Thoracic aorta (tissue), 2 donors: ENCODE measurements around the gene TBC1D5. TPM values are rescaled to one million over a fixed set of nuclear protein-coding genes. Genes with fewer than 3 reads are reported as not detected.

Source experiments
- ATAC-seq: fragments of 150-250 bp; one replicate; pipeline ENCODE4 v1.8.0; 2017; ENCODE audit warnings: low read depth; ENCODE audit not compliant: insufficient number of reproducible peaks, low FRiP score
- DNase-seq: peaks from one replicate; pipeline ENCODE4 v3.0.0-alpha.2; 2020; ENCODE audit warnings: low spot score
- H3K27ac ChIP-seq, 2 donors: fragments of 200-600 bp; sonication (generic); 1 replicate in 1 of 2; 2 replicates in 1 of 2; pipeline ENCODE4 v1.5.1; 2016; ENCODE audit warnings: mild to moderate bottlenecking in 2 of 2, moderate library complexity in 2 of 2
- H3K27me3 ChIP-seq: fragments of 200-600 bp; sonication (generic); replicated peaks from 2 replicates; pipeline ENCODE4 v1.6.0; 2016; ENCODE audit warnings: mild to moderate bottlenecking; ENCODE audit not compliant: insufficient read depth
- H3K36me3 ChIP-seq: fragments of 200-600 bp; sonication (generic); one replicate; pipeline ENCODE4 v1.5.1; 2016
- H3K4me1 ChIP-seq, 2 donors: fragments of 200-600 bp; sonication (generic); 1 replicate in 1 of 2; 2 replicates in 1 of 2; pipeline versions ENCODE4 v1.5.1 to v1.6.0; 2016; ENCODE audit warnings: low read depth in 2 of 2, mild to moderate bottlenecking in 1 of 2; ENCODE audit not compliant: control insufficient read depth in 1 of 2
- H3K4me3 ChIP-seq: fragments of 200-600 bp; sonication (generic); 2 replicates; pipeline ENCODE4 v1.5.1; 2016; ENCODE audit warnings: mild to moderate bottlenecking
- H3K9me3 ChIP-seq: fragments of 200-600 bp; sonication (generic); 2 replicates; pipeline ENCODE4 v1.5.1; 2016
- total RNA-seq, 2 donors: library from RNA; depleted of rRNA; stranded (reverse); fragments of >200 nt; gene quantifications; one replicate each; pipeline versions ENCODE4 v1.1.0 to v1.2.3, GENCODE V29; 2016
- TF ChIP-seq, protein P1 (sequence below): fragments of 200-600 bp; sonication (generic); IDR thresholded peaks from one replicate; pipeline ENCODE4 v1.5.1; 2019; ENCODE audit warnings: antibody characterized with exemption

The TBC1D5 gene
- total RNA-seq, 2 donors from 2014 or later: 80.6 to 103 TPM

- Histone ChIP-seq H3K9me3 (no peaks in the 10 kb centered on the region), H3K27ac (no peak overlapping the region), H3K27me3 (no peaks in the 10 kb centered on the region), H3K4me1 (peaks cover 0 to 7% of the 10 kb centered on the region in 2 donors), H3K36me3 (no peaks in the 10 kb centered on the region), H3K4me3 (no peak overlapping the region)
- DNase-seq: no peak
- TF ChIP-seq, protein P1, sequence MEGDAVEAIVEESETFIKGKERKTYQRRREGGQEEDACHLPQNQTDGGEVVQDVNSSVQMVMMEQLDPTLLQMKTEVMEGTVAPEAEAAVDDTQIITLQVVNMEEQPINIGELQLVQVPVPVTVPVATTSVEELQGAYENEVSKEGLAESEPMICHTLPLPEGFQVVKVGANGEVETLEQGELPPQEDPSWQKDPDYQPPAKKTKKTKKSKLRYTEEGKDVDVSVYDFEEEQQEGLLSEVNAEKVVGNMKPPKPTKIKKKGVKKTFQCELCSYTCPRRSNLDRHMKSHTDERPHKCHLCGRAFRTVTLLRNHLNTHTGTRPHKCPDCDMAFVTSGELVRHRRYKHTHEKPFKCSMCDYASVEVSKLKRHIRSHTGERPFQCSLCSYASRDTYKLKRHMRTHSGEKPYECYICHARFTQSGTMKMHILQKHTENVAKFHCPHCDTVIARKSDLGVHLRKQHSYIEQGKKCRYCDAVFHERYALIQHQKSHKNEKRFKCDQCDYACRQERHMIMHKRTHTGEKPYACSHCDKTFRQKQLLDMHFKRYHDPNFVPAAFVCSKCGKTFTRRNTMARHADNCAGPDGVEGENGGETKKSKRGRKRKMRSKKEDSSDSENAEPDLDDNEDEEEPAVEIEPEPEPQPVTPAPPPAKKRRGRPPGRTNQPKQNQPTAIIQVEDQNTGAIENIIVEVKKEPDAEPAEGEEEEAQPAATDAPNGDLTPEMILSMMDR: no peak
- ATAC-seq: no peak
Measured at GRCh38 chr3:17336291-17336690, 406.1 kb downstream of the TBC1D5 start.

DNA sequence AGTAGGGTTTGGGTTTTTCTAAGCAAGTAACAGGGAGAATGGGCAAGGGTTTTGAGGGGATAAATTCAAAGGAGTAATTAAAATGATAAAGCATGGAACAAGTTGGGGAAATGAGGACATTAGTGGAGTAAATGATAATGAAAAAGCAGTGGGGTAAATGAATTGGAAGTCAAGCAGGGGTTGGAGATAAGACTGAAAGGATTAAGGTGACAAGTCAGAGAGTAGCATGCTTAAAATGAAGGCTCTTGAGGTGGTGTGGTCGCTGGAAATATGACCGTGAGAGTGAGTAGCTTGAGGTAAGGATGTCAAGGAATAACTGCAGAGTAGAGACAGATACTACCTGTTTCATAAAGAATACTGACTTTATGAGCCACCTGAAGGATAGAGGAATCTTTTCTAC lies 408.5 kb downstream of the TBC1D5 start:
- DNase-seq (no peak), ATAC-seq (no peak)
- Histone ChIP-seq H3K27ac (no peak overlapping the region), H3K27me3 (no peaks in the 10 kb centered on the region), H3K9me3 (no peaks in the 10 kb centered on the region), H3K4me1 (peaks cover 0 to 7% of the 10 kb centered on the region in 2 donors), H3K36me3 (no peaks in the 10 kb centered on the region), H3K4me3 (no peak overlapping the region)
- TF ChIP-seq, protein P1: no peak

DNA sequence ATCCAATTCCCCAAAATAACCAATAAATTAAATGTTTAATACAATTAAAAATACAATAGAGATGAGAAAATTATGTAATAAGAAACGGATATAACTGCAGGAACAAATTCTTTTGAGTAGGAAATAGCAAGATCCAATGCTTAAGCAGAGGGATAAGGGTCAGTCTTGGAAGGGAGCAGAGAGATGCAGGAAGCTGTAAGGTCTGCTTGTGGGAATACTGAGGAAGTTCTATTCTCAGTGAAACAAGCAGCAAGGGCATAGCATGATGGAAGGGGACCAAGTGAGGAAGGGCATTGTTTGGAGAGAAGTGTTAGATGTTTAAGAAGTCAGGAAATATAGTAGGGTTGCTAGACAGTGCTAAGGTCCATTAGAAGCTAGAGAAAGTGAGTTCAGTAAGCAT lies 409.0 kb downstream of the TBC1D5 start:
- H3K4me3 ChIP-seq: no peak overlapping the region
- no peak for ATAC-seq

GRCh38 chr3:17330660-17331059 lies 411.8 kb downstream of the TBC1D5 start:
- no peaks in the 10 kb centered on the region for H3K36me3 ChIP-seq
- no peak for DNase-seq
- TF ChIP-seq, protein P1: no peak
- H3K9me3 ChIP-seq: no peaks in the 10 kb centered on the region
- no peaks in the 10 kb centered on the region for H3K27me3 ChIP-seq
- no peak for ATAC-seq
- no peak overlapping the region for H3K27ac ChIP-seq
- H3K4me1 ChIP-seq: no peaks in the 10 kb centered on the region
- H3K4me3 ChIP-seq: no peak overlapping the region

More for the DNA sequence above, 409.0 kb downstream of the TBC1D5 start:
- TF ChIP-seq, protein P1: no peak
- Histone ChIP-seq H3K9me3 (no peaks in the 10 kb centered on the region), H3K27ac (no peak overlapping the region), H3K36me3 (no peaks in the 10 kb centered on the region), H3K27me3 (no peaks in the 10 kb centered on the region), H3K4me1 (peaks cover 0 to 7% of the 10 kb centered on the region in 2 donors)
- no peak for DNase-seq

DNA sequence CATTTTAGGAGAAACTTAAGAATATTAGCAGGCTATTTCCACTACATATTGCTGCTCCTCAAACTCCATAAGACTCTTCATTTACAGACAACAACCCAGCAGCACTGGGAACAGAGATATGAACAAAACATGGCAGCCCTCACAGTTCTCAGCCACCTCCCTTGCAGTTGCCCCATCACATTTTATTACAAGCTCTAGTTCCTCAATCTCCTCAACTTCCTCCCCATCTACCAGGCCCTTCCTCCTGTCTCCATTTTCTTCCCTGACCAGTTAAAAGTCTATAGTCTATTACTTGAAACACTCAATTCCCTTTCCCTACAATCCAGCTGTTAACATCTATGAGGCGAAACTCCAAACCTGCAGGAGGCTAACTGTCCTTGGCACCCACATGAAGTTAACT lies 412.5 kb downstream of the TBC1D5 start:
- H3K4me3 ChIP-seq: no peak overlapping the region
- H3K27me3 ChIP-seq: no peaks in the 10 kb centered on the region
- TF ChIP-seq, protein P1: no peak
- no peak overlapping the region for H3K27ac ChIP-seq
- no peaks in the 10 kb centered on the region for H3K4me1 ChIP-seq
- H3K36me3 ChIP-seq: no peaks in the 10 kb centered on the region
- no peak for DNase-seq
- no peak for ATAC-seq
- no peaks in the 10 kb centered on the region for H3K9me3 ChIP-seq
